ENCODE data around the gene PCDHA8. TPM values are rescaled to one million over a fixed set of nuclear protein-coding genes. Genes with fewer than 3 reads are reported as not detected.

The PCDHA8 gene
- total RNA-seq, 1 donor from 2014 or later, result 1.0 TPM

DNA sequence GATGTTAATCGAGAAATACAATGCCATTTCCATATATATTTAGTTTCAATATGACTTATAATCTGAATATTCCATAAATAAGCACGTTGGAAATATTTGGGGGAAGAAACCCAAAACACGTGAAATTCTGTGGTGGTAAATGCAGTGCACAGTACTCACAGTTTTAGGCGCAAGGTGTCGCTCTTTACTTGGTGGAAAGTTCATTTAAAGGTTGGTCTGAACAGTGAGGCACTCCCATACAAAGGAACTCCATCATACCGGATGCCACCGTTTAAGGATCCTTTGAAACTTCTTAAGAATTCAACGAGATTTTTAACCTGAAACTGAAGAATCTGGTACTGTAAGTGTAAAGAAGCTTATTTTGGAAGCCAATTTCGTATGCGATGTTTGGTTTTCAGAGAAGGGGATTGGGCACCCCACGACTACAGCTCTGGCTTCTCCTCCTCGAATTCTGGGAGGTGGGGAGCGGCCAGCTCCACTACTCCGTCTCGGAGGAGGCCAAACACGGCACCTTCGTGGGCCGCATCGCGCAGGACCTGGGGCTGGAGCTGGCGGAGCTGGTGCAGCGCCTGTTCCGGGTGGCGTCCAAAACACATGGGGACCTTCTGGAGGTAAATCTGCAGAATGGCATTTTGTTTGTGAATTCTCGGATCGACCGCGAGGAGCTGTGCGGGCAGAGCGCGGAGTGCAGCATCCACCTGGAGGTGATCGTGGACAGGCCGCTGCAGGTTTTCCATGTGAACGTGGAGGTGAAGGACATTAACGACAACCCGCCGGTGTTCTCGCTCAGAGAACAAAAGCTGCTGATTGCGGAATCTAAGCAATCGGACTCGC is 28.0 kb downstream of the PCDHA8 start, which contains the start of gene PCDHA11:
Gene PCDHA11, plus strand, starts transcription at position 237 of the 834 bp plus-strand sequence. Its CDS starts 147 bp downstream, at position 384.
- Histone ChIP-seq H3K4me1 (ENCODE audit: insufficient read depth, low read length) (no peaks in the 10 kb centered on the region), H3K36me3 (ENCODE audit: insufficient read depth, low read length) (no peaks in the 10 kb centered on the region), H4K20me1 (ENCODE audit: insufficient read depth, low read length) (no peaks in the 10 kb centered on the region), H2AFZ (ENCODE audit: low read depth, low read length) (no peak within 1 kb of the TSS), H3K27ac (ENCODE audit: low read depth, low read length) (no peak within 1 kb of the TSS), H3K27me3 (ENCODE audit: insufficient read depth, low read length) (no peaks in the 10 kb centered on the region), H3K9me3 (ENCODE audit: insufficient read depth, low read depth, low read length) (peaks cover 5% of the 10 kb centered on the region), H3K79me2 (ENCODE audit: insufficient read depth, low read length) (no peaks in the 10 kb centered on the region), H3K4me2 (ENCODE audit: low read length) (no peak within 1 kb of the TSS), H3K4me3 (ENCODE audit: insufficient read depth, low read depth, low read length) (no peak within 1 kb of the TSS), H3K9ac (ENCODE audit: low read length) (no peak within 1 kb of the TSS)
- H3K4me1 Mint-ChIP-seq (ENCODE audit: low read depth, unreplicated experiment), result no peaks in the 10 kb centered on the region
- peak within 1 kb of the TSS; percentile 89 for H3K4me3 Mint-ChIP-seq (ENCODE audit: unreplicated experiment)
- DNase-seq (ENCODE audit: low read depth), result no peak
- no peaks in the 10 kb centered on the region for H3K9me3 Mint-ChIP-seq (ENCODE audit: unreplicated experiment)
- no peak for TF ChIP-seq EZH2 (IDR thresholded peaks at IDR 0.05; ENCODE audit: insufficient read depth, low read length)
- TF ChIP-seq, protein P1, sequence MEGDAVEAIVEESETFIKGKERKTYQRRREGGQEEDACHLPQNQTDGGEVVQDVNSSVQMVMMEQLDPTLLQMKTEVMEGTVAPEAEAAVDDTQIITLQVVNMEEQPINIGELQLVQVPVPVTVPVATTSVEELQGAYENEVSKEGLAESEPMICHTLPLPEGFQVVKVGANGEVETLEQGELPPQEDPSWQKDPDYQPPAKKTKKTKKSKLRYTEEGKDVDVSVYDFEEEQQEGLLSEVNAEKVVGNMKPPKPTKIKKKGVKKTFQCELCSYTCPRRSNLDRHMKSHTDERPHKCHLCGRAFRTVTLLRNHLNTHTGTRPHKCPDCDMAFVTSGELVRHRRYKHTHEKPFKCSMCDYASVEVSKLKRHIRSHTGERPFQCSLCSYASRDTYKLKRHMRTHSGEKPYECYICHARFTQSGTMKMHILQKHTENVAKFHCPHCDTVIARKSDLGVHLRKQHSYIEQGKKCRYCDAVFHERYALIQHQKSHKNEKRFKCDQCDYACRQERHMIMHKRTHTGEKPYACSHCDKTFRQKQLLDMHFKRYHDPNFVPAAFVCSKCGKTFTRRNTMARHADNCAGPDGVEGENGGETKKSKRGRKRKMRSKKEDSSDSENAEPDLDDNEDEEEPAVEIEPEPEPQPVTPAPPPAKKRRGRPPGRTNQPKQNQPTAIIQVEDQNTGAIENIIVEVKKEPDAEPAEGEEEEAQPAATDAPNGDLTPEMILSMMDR (IDR thresholded peaks at IDR 0.05; ENCODE audit: insufficient read depth, low read depth, low read length), result no peak
- peak within 1 kb of the TSS; percentile 34 for H3K27ac Mint-ChIP-seq (ENCODE audit: unreplicated experiment)
- H3K36me3 Mint-ChIP-seq (ENCODE audit: low read depth, unreplicated experiment), result peaks cover 8% of the 10 kb centered on the region
- no peak for FAIRE-seq
- H3K27me3 Mint-ChIP-seq (ENCODE audit: low read depth, unreplicated experiment), result no peaks in the 10 kb centered on the region

DNA sequence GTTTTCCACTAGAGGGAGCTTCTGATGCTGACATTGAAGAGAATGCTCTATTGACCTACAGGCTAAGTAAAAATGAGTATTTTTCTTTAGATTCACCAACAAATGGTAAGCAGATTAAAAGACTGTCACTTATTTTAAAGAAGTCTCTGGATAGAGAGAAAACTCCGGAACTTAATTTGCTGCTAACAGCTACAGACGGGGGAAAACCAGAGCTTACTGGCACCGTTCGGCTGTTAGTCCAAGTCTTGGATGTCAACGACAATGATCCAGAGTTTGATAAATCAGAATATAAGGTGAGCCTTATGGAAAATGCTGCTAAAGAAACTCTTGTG is 28.5 kb downstream of the PCDHA8 start:
- Mint-ChIP-seq H3K4me1 (ENCODE audit: low read depth, unreplicated experiment) (peaks cover 4% of the 10 kb centered on the region), H3K9me3 (ENCODE audit: unreplicated experiment) (no peaks in the 10 kb centered on the region), H3K27ac (ENCODE audit: unreplicated experiment) (no peak overlapping the region), H3K36me3 (ENCODE audit: low read depth, unreplicated experiment) (peaks cover 8% of the 10 kb centered on the region), H3K4me3 (ENCODE audit: unreplicated experiment) (peak overlapping the region; percentile 89), H3K27me3 (ENCODE audit: low read depth, unreplicated experiment) (no peaks in the 10 kb centered on the region)
- no peak for FAIRE-seq
- Histone ChIP-seq H3K79me2 (ENCODE audit: insufficient read depth, low read length) (no peaks in the 10 kb centered on the region), H3K9ac (ENCODE audit: low read length) (no peak overlapping the region), H4K20me1 (ENCODE audit: insufficient read depth, low read length) (no peaks in the 10 kb centered on the region), H3K9me3 (ENCODE audit: insufficient read depth, low read depth, low read length) (peaks cover 5% of the 10 kb centered on the region), H3K4me3 (ENCODE audit: insufficient read depth, low read depth, low read length) (no peak overlapping the region), H2AFZ (ENCODE audit: low read depth, low read length) (no peak overlapping the region), H3K36me3 (ENCODE audit: insufficient read depth, low read length) (no peaks in the 10 kb centered on the region), H3K4me1 (ENCODE audit: insufficient read depth, low read length) (no peaks in the 10 kb centered on the region), H3K27me3 (ENCODE audit: insufficient read depth, low read length) (no peaks in the 10 kb centered on the region), H3K4me2 (ENCODE audit: low read length) (no peak overlapping the region), H3K27ac (ENCODE audit: low read depth, low read length) (no peak overlapping the region)
- no peak for DNase-seq (ENCODE audit: low read depth)
- TF ChIP-seq, protein P1 (IDR thresholded peaks at IDR 0.05; ENCODE audit: insufficient read depth, low read depth, low read length), result no peak
- no peak for TF ChIP-seq EZH2 (IDR thresholded peaks at IDR 0.05; ENCODE audit: insufficient read depth, low read length)
